HEK293 (cell line): ENCODE data around the gene DYNLL1.

Experiments used
- CTCF ChIA-PET: fragments of 350-600 bp; formaldehyde crosslinking; extraction: SDS; loops from one replicate; lab custom pipeline; 2021; ENCODE audit warnings: antibody characterized with exemption; lab: Yijun Ruan, JAX
- POLR2A ChIA-PET: fragments of 300-600 bp; formaldehyde crosslinking; extraction: SDS; loops from one replicate; lab custom pipeline; 2020; ENCODE audit warnings: antibody characterized with exemption, inconsistent platforms; lab: Yijun Ruan, JAX
- H3K27ac ChIP-seq: fragments of 200-500 bp; sonication (Bioruptor generic); 2 replicates; pipeline ENCODE4 v1.5.1; 2014; ENCODE audit warnings: low read depth, low read length, control low read depth, inconsistent platforms; ENCODE audit errors: extremely low read depth
- H3K36me3 ChIP-seq, 2 experiments: fragments of 200-500 bp in 1 of 2; sonication (Bioruptor generic) in 1 of 2; 1 replicate in 1 of 2; 2 replicates in 1 of 2; pipeline ENCODE4 v1.5.1; 2014 to 2017; ENCODE audit warnings: inconsistent platforms in 2 of 2, low read length in 2 of 2; ENCODE audit not compliant: control insufficient read depth in 2 of 2, insufficient read depth in 1 of 2
- H3K4me1 ChIP-seq: fragments of 200-500 bp; sonication (Bioruptor generic); 2 replicates; pipeline ENCODE4 v1.5.1; 2014; ENCODE audit warnings: mild to moderate bottlenecking, low read length, inconsistent platforms; ENCODE audit not compliant: control insufficient read depth, insufficient read depth
- H3K4me3 ChIP-seq: 2 replicates; pipeline ENCODE4 v1.5.1; 2011; ENCODE audit warnings: low read depth, mild to moderate bottlenecking, control low read depth, low read length, moderate library complexity
- H3K9me3 ChIP-seq: fragments of 200-500 bp; sonication (Bioruptor generic); 2 replicates; pipeline ENCODE4 v1.5.1; 2014; ENCODE audit warnings: low read depth, low read length, inconsistent platforms; ENCODE audit not compliant: control insufficient read depth, insufficient read depth
- CTCF ChIP-seq: fragments of 450-650 bp; formaldehyde crosslinking; IDR thresholded peaks from 2 replicates; pipeline ENCODE4 v1.5.1; 2016; ENCODE audit warnings: missing biosample characterization, missing genetic modification characterization
- MZF1 ChIP-seq: fragments of 450-650 bp; formaldehyde crosslinking; IDR thresholded peaks from 2 replicates; pipeline ENCODE4 v1.5.1; 2017; ENCODE audit warnings: missing biosample characterization, missing genetic modification characterization, borderline replicate concordance
- PRDM10 ChIP-seq: fragments of 450-650 bp; formaldehyde crosslinking; IDR thresholded peaks from 2 replicates; pipeline ENCODE4 v1.5.1; 2016; ENCODE audit warnings: missing biosample characterization, missing genetic modification characterization
- WT1 ChIP-seq: fragments of 450-650 bp; formaldehyde crosslinking; IDR thresholded peaks from 2 replicates; pipeline ENCODE4 v1.5.1; 2016; ENCODE audit warnings: missing biosample characterization, missing genetic modification characterization
- ZBTB1 ChIP-seq: fragments of 450-650 bp; formaldehyde crosslinking; IDR thresholded peaks from 2 replicates; pipeline ENCODE4 v1.5.1; 2016; ENCODE audit warnings: missing biosample characterization, missing genetic modification characterization
- ZEB2 ChIP-seq: fragments of 450-650 bp; formaldehyde crosslinking; IDR thresholded peaks from 2 replicates; pipeline ENCODE4 v1.5.1; 2016; ENCODE audit warnings: missing biosample characterization, missing genetic modification characterization
- ZNF148 ChIP-seq: fragments of 450-650 bp; formaldehyde crosslinking; IDR thresholded peaks from 2 replicates; pipeline ENCODE4 v1.5.0; 2017; ENCODE audit warnings: missing biosample characterization, missing genetic modification characterization, borderline replicate concordance
- ZNF239 ChIP-seq: fragments of 450-650 bp; formaldehyde crosslinking; IDR thresholded peaks from 2 replicates; pipeline ENCODE4 v1.5.1; 2016; ENCODE audit warnings: missing biosample characterization, missing genetic modification characterization
- ZNF391 ChIP-seq: fragments of 450-650 bp; formaldehyde crosslinking; IDR thresholded peaks from 2 replicates; pipeline ENCODE4 v1.5.1; 2016; ENCODE audit warnings: low read depth, missing biosample characterization, missing genetic modification characterization, borderline replicate concordance
- ZNF433 ChIP-seq: fragments of 450-650 bp; formaldehyde crosslinking; IDR thresholded peaks from 2 replicates; pipeline ENCODE4 v1.5.1; 2016; ENCODE audit warnings: missing biosample characterization, missing genetic modification characterization, low read depth
- ZNF48 ChIP-seq: fragments of 450-650 bp; formaldehyde crosslinking; IDR thresholded peaks from 2 replicates; pipeline ENCODE4 v1.5.1; 2016; ENCODE audit warnings: missing biosample characterization, missing genetic modification characterization
- ZNF501 ChIP-seq: fragments of 450-650 bp; formaldehyde crosslinking; IDR thresholded peaks from 2 replicates; pipeline ENCODE4 v1.5.1; 2016; ENCODE audit warnings: missing biosample characterization, missing genetic modification characterization
- ZNF548 ChIP-seq: fragments of 450-650 bp; formaldehyde crosslinking; IDR thresholded peaks from 2 replicates; pipeline ENCODE4 v1.5.1; 2016; ENCODE audit warnings: missing biosample characterization, missing genetic modification characterization
- ZNF626 ChIP-seq: fragments of 450-650 bp; sonication (Bioruptor Pico); formaldehyde crosslinking; IDR thresholded peaks from 2 replicates; pipeline ENCODE4 v1.5.1; 2018; ENCODE audit warnings: missing biosample characterization, missing genetic modification characterization, inconsistent platforms
- ZNF654 ChIP-seq: fragments of 450-650 bp; formaldehyde crosslinking; IDR thresholded peaks from 2 replicates; pipeline ENCODE4 v1.5.1; 2016; ENCODE audit warnings: low read depth, missing biosample characterization, missing genetic modification characterization
- ZNF660 ChIP-seq: fragments of 450-650 bp; IDR thresholded peaks from 2 replicates; pipeline ENCODE4 v1.5.1; 2018; ENCODE audit warnings: missing biosample characterization, mild to moderate bottlenecking, missing genetic modification characterization
- ZNF664 ChIP-seq: fragments of 450-650 bp; formaldehyde crosslinking; IDR thresholded peaks from 2 replicates; pipeline ENCODE4 v1.5.1; 2016; ENCODE audit warnings: missing biosample characterization, missing genetic modification characterization
- ZNF837 ChIP-seq: fragments of 450-650 bp; formaldehyde crosslinking; IDR thresholded peaks from 2 replicates; pipeline ENCODE4 v1.5.1; 2016; ENCODE audit warnings: missing biosample characterization, missing genetic modification characterization

DYNLL1 gene

GRCh38 chr12:120453977-120454376, 41.9 kb upstream of the DYNLL1 start (continued):
- TF ChIP-seq CTCF (tag by site-specific recombination) = peak; percentile 53; the same call in 1 of the 2 replicates
- TF ChIP-seq ZNF660 (tag by site-specific recombination) = 0 out of 2 replicates have a peak, but pooled peaks have one; percentile 20
- no peak for TF ChIP-seq ZNF501 (tag by site-specific recombination)

- ChIA-PET POLR2A (interaction anchor here (0.7 to 1.3 kb wide), 2 partner anchors 11 to 20 kb away, joined by 3 to 4 read pairs; no protein-coding TSS in a partner anchor), CTCF (interaction anchor here (0.6 to 4.0 kb wide), 5 partner anchors 10 to 190 kb away, joined by 3 to 30 read pairs (median 6); partner anchors contain the start of gene COX6A1)
- TF ChIP-seq PRDM10 (tag by site-specific recombination) = no peak
- no peak for TF ChIP-seq ZNF148
- TF ChIP-seq ZBTB1 (tag by site-specific recombination) = no peak
- no peak for TF ChIP-seq WT1 (tag by site-specific recombination)
- no peak for TF ChIP-seq ZNF626 (tag by site-specific recombination)
- TF ChIP-seq ZNF391 = no peak
- no peak for TF ChIP-seq ZNF48 (tag by site-specific recombination)
- TF ChIP-seq ZEB2 (tag by site-specific recombination) = no peak
- no peak for TF ChIP-seq ZNF548
- TF ChIP-seq ZNF239 (tag by site-specific recombination) = no peak
- no peak for TF ChIP-seq ZNF837
- no peak for TF ChIP-seq ZNF433 (tag by site-specific recombination)
- no peak for TF ChIP-seq MZF1
- TF ChIP-seq ZNF664 (tag by site-specific recombination) = no peak
- TF ChIP-seq ZNF654 (tag by site-specific recombination) = no peak
- H3K36me3 ChIP-seq = peaks cover 72 to 84% of the 10 kb centered on the region in 2 experiments
- no peaks in the 10 kb centered on the region for H3K4me1 ChIP-seq
- H3K4me3 ChIP-seq = no peak overlapping the region
- no peak overlapping the region for H3K27ac ChIP-seq
- H3K9me3 ChIP-seq = no peaks in the 10 kb centered on the region
Observed at GRCh38 chr12:120455302-120455701, 40.6 kb upstream of the DYNLL1 start.
